ENCODE measurements around the gene CTH.
"Not testable (repeated sequence)": the region's sequence is repeated elsewhere in the genome, so short reads cannot be mapped to it uniquely, and the experiment has no call there.

GRCh38 chr1:70477905-70478304, 66.8 kb downstream of the CTH start:
- TF ChIP-seq, protein P1, sequence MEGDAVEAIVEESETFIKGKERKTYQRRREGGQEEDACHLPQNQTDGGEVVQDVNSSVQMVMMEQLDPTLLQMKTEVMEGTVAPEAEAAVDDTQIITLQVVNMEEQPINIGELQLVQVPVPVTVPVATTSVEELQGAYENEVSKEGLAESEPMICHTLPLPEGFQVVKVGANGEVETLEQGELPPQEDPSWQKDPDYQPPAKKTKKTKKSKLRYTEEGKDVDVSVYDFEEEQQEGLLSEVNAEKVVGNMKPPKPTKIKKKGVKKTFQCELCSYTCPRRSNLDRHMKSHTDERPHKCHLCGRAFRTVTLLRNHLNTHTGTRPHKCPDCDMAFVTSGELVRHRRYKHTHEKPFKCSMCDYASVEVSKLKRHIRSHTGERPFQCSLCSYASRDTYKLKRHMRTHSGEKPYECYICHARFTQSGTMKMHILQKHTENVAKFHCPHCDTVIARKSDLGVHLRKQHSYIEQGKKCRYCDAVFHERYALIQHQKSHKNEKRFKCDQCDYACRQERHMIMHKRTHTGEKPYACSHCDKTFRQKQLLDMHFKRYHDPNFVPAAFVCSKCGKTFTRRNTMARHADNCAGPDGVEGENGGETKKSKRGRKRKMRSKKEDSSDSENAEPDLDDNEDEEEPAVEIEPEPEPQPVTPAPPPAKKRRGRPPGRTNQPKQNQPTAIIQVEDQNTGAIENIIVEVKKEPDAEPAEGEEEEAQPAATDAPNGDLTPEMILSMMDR (conservative IDR thresholded peaks at IDR 0.05 in 1 of 2, IDR thresholded peaks at IDR 0.05 in 1 of 2; ENCODE audit: low read depth in 1 of 2, low read length in 2 of 2), result not testable (repeated sequence)
- not testable (repeated sequence) for TF ChIP-seq EZH2 (IDR thresholded peaks at IDR 0.05; ENCODE audit: low read length, missing control alignments)

Measured in fibroblast of lung (primary cell).